Progenitor cell of endocrine pancreas (in vitro differentiated cells): ENCODE data around the gene DMPK. TPM values are rescaled to one million over a fixed set of nuclear protein-coding genes. Genes with fewer than 3 reads are reported as not detected.

ENCODE experiments used
- DNase-seq: peaks from one replicate; pipeline ENCODE4 v3.0.0; 2021; ENCODE audit warnings: low spot score; ENCODE audit not compliant: unreplicated experiment
- H3K27ac Mint-ChIP-seq: 2 replicates; pipeline ENCODE4 v1.8.0; 2021; ENCODE audit warnings: mild to moderate bottlenecking, moderate library complexity, mixed read lengths
- H3K27me3 Mint-ChIP-seq: 2 replicates; pipeline ENCODE4 v1.8.0; 2021; ENCODE audit warnings: mixed read lengths
- H3K36me3 Mint-ChIP-seq: 2 replicates; pipeline ENCODE4 v1.8.0; 2022; ENCODE audit warnings: mixed read lengths; ENCODE audit not compliant: insufficient read depth
- H3K4me1 Mint-ChIP-seq: 2 replicates; pipeline ENCODE4 v1.8.0; 2021; ENCODE audit warnings: low read depth, mixed read lengths
- H3K4me3 Mint-ChIP-seq: 2 replicates; pipeline ENCODE4 v1.8.0; 2021; ENCODE audit warnings: low read depth, mild to moderate bottlenecking, moderate library complexity, mixed read lengths
- H3K9me3 Mint-ChIP-seq: 2 replicates; pipeline ENCODE4 v1.8.0; 2021; ENCODE audit warnings: low read depth, mixed read lengths
- total RNA-seq: library from RNA; stranded (reverse); gene quantifications from 2 replicates; pipeline ENCODE4 v1.2.1, GENCODE V29; 2021
- TF ChIP-seq, protein P1 (sequence below): fragments of 200-600 bp; sonication (generic); IDR thresholded peaks from one replicate; pipeline ENCODE4 v1.5.0; 2021; ENCODE audit warnings: antibody characterized with exemption, mild to moderate bottlenecking; ENCODE audit not compliant: unreplicated experiment

The DMPK gene
- total RNA-seq, 1 donor from 2014 or later, result 122 TPM

DNA sequence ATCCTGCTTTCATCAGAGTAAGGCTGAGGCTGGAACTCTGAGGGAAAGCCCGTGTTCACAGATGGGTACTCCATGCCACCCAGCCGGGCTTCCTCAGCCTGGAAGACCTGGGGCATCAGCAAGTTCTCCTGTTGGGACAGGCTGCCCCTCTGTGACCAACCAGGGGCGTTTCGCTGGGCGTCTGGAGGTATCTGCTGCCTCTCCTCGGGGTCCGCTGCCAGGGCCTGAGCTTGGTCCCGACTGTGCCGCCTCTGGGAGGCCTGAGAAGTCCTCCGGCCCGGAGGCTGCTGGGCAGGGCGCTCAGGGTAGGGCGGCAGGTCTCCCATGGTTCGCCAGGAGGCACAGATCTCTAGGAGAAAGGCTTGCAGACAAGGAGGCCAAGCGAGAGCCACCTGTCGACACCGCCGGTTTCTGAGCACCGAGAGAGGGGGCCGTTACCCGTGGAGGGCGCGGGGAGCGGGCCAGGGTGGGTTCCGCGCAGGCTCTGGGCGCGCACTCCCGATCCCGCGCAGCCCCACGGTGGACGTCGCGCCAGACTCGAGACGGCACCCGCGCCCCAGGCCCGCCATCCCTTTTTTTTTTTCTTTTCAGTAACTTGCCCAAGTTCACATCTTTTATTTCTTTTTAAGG is 32.7 kb upstream of the DMPK start, which contains the start of gene RSPH6A:
TSS of gene RSPH6A (minus strand) at position 458 of the 630 bp plus-strand sequence. CDS start at position 326, 132 bp downstream.
- TF ChIP-seq, protein P1, sequence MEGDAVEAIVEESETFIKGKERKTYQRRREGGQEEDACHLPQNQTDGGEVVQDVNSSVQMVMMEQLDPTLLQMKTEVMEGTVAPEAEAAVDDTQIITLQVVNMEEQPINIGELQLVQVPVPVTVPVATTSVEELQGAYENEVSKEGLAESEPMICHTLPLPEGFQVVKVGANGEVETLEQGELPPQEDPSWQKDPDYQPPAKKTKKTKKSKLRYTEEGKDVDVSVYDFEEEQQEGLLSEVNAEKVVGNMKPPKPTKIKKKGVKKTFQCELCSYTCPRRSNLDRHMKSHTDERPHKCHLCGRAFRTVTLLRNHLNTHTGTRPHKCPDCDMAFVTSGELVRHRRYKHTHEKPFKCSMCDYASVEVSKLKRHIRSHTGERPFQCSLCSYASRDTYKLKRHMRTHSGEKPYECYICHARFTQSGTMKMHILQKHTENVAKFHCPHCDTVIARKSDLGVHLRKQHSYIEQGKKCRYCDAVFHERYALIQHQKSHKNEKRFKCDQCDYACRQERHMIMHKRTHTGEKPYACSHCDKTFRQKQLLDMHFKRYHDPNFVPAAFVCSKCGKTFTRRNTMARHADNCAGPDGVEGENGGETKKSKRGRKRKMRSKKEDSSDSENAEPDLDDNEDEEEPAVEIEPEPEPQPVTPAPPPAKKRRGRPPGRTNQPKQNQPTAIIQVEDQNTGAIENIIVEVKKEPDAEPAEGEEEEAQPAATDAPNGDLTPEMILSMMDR, result no peak
- H3K4me3 Mint-ChIP-seq, result peak within 1 kb of the TSS; percentile 80
- H3K36me3 Mint-ChIP-seq, result peaks cover 1% of the 10 kb centered on the region
- H3K27ac Mint-ChIP-seq, result peak within 1 kb of the TSS; percentile 91
- peaks cover 3% of the 10 kb centered on the region for H3K27me3 Mint-ChIP-seq
- H3K9me3 Mint-ChIP-seq, result no peaks in the 10 kb centered on the region
- peaks cover 2% of the 10 kb centered on the region for H3K4me1 Mint-ChIP-seq
- DNase-seq, result no peak

DNA sequence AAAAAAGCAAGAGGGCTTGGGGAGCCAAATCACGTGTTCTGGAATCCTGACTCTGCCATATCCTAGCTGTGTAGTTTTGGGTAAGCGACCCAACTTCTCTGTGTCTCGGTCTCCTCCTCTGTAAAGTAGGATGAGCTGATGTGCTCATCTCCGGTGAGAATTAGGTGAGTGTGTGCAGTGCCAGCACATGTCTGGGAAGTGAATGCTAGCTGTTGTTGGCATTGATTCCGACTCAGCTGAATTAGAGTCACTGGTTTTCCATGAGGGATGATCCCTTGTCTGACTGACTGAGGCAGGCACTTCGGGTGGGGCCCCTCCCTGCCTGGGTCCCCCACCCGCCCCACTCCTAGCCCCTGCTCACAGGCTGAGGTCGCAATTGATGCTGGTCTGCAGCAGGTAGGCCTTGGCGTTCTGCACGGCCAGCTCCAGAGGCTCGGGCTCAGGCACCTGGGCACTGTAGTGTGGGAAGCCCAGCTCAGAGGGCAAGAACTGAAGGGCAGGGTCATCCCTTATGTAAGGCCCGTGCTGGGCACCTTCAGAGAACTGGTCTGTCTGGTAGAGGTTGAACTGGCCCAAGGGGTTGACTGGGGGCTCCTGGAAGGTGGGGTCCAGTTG is 32.0 kb upstream of the DMPK start:
- peaks cover 2% of the 10 kb centered on the region for H3K4me1 Mint-ChIP-seq
- no peak for DNase-seq
- peaks cover 3% of the 10 kb centered on the region for H3K27me3 Mint-ChIP-seq
- TF ChIP-seq, protein P1, result no peak
- no peaks in the 10 kb centered on the region for H3K36me3 Mint-ChIP-seq
- no peaks in the 10 kb centered on the region for H3K9me3 Mint-ChIP-seq
- H3K27ac Mint-ChIP-seq, result no peak overlapping the region
- H3K4me3 Mint-ChIP-seq, result no peak overlapping the region

DNA sequence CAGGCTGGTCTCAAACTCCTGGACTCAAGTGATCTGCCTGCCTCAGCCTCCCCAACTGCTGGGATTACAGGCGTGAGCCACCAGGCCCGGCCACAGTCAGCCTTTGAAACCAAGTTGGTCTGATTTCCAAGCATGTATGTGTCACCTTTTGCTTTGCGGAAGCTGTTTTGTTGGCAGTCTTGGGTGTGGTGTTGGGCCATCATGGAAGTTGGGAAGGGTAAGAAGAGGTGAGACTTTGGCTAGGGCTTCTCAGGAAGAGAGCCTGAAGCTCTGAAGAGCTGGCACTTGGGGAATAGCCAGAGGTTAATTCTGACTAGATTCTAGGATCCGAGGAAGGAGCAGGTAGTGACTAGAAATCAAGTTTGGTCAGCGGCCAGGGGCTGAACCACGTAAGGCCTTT is 30.0 kb upstream of the DMPK start:
- DNase-seq, result no peak
- peak overlapping the region; percentile 23 for H3K27ac Mint-ChIP-seq
- H3K4me1 Mint-ChIP-seq, result peaks cover 2% of the 10 kb centered on the region
- no peak overlapping the region for H3K4me3 Mint-ChIP-seq
- no peaks in the 10 kb centered on the region for H3K9me3 Mint-ChIP-seq
- TF ChIP-seq, protein P1, result no peak
- no peaks in the 10 kb centered on the region for H3K36me3 Mint-ChIP-seq
- H3K27me3 Mint-ChIP-seq, result peaks cover 3% of the 10 kb centered on the region

DNA sequence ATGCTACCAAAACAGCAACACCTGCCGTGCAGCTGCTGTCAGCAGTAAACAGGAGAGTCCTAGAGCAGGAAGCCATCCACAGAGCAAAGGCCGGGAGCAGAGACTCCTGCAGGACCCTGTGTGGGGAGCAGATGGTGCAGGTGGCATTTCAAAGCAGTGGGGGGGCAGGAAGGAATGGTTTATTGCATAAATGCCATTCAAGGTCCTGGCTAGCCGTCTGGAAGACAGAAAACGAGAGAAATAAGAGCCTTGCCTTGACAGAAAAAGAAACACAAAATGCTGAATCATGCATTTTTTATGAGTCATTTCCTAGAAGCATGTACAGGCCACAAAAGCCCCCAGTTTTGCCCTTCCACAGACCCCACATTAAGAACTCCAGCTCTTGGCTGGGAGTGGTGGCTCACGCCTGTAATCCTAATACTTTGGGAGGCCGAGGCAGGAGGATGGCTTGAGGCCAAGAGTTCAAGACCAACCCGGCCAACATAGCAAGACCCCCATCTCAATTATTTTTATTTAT is 27.4 kb upstream of the DMPK start:
- H3K27ac Mint-ChIP-seq, result peak overlapping the region; percentile 84

DNA sequence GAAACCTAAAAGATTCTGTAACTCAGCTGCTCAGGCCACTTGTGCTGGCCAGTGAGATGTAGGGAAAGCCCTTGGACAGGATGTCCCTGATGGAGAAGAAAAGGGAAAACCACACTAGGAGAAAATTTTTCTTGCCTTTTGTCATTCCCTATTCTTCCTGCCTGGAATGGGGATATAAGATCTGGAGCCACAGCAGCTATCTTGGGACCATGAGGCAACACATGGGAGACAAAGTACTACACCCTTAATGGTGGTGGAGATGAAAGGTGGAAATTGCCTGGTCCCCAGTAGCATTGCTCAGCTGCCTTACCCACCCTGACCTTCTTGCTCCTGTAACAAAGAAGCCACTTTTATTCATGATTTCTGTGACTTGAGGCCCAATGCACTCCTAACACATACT is 23.4 kb upstream of the DMPK start:
- Mint-ChIP-seq H3K4me3 (no peak overlapping the region), H3K36me3 (no peaks in the 10 kb centered on the region), H3K27me3 (peaks cover 8% of the 10 kb centered on the region), H3K9me3 (no peaks in the 10 kb centered on the region), H3K4me1 (no peaks in the 10 kb centered on the region), H3K27ac (no peak overlapping the region)
- TF ChIP-seq, protein P1, result no peak
- no peak for DNase-seq

More for the DNA sequence above, 27.4 kb upstream of the DMPK start:
- TF ChIP-seq, protein P1, result no peak
- Mint-ChIP-seq H3K4me3 (no peak overlapping the region), H3K9me3 (no peaks in the 10 kb centered on the region), H3K36me3 (no peaks in the 10 kb centered on the region), H3K4me1 (no peaks in the 10 kb centered on the region), H3K27me3 (peaks cover 8% of the 10 kb centered on the region)
- no peak for DNase-seq
